AG09309 (cell line): Measurements from ENCODE around the gene PLA2G2E.

ENCODE experiments used
- DNase-seq: peaks from one replicate; pipeline ENCODE4 v3.0.0-alpha.2; 2010; ENCODE audit warnings: low read depth
- H3K4me3 ChIP-seq: 2 replicates; pipeline ENCODE4 v1.5.1; 2011; ENCODE audit warnings: mild to moderate bottlenecking, low read depth, low read length, moderate library complexity; ENCODE audit not compliant: control insufficient read depth
- TF ChIP-seq, protein P1 (sequence below): IDR thresholded peaks from 2 replicates; pipeline ENCODE4 v1.5.1; 2011; ENCODE audit warnings: mild to moderate bottlenecking, low read depth, low read length, inconsistent platforms; ENCODE audit not compliant: insufficient read depth, control insufficient read depth; ENCODE audit errors: missing control alignments

Gene PLA2G2E

DNA sequence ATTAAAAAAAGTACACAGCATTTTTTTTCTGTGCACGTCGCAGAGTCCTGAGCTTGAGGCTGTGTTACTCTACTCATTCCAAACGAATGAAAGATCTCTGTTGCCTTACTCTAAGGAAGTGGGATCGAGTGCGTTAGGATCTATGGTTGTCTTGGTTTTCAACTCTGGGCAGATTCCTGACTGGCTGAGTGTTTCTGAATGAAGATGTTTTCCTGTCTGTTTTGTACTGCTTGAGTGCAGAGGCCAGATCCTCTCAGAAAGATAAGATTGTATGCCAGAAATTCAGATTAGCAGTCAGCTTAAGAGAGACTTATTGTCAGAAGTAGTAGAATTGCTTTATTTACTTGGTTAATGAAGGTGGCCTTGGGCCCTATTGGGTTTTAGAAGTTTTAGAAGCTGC, 14.0 kb downstream of the PLA2G2E start:
- DNase-seq, result no peak
- TF ChIP-seq, protein P1, sequence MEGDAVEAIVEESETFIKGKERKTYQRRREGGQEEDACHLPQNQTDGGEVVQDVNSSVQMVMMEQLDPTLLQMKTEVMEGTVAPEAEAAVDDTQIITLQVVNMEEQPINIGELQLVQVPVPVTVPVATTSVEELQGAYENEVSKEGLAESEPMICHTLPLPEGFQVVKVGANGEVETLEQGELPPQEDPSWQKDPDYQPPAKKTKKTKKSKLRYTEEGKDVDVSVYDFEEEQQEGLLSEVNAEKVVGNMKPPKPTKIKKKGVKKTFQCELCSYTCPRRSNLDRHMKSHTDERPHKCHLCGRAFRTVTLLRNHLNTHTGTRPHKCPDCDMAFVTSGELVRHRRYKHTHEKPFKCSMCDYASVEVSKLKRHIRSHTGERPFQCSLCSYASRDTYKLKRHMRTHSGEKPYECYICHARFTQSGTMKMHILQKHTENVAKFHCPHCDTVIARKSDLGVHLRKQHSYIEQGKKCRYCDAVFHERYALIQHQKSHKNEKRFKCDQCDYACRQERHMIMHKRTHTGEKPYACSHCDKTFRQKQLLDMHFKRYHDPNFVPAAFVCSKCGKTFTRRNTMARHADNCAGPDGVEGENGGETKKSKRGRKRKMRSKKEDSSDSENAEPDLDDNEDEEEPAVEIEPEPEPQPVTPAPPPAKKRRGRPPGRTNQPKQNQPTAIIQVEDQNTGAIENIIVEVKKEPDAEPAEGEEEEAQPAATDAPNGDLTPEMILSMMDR, result no peak
- H3K4me3 ChIP-seq, result no peak overlapping the region

DNA sequence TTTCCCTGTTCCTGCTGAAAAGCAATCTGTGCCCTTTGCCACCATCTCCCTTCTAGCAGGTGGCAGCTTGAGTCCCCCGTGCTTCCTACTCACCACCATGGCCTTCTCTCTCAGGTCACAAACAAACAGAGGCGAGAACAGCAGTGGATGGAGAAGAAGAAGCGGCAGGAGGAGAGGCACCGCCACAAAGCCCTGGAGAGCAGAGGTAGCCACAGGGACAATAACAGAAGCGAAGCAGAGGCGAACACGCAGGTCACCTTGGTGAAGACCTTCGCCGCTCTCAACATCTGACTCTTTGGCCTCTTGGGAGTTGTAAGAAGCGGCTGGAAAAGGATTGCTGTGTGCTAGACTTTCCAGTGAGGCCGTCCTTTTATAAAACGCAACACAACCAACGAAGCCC, 16.0 kb downstream of the PLA2G2E start:
- TF ChIP-seq, protein P1, result no peak
- H3K4me3 ChIP-seq, result no peak overlapping the region
- DNase-seq, result no peak

DNA sequence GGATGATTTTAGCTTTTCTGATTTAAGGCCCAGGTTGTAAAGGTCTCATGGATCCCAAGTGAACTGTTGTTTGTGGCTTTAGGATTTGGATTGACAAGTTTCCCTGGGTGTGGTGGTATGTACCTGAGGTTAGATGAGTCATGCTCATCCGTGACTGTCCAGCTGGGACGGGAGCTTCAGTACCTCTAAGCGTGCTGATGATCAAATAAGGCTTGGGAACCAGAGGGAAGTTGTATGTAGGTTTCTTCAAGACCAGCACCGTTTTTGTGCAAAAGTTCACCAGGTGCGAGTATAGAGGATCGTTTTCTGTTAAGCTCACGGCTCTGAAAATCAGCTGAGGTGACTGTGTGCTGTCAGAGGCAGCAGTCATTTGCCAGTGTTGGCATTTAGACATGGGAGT, 19.8 kb downstream of the PLA2G2E start:
- H3K4me3 ChIP-seq, result no peak overlapping the region
- TF ChIP-seq, protein P1, result no peak
- no peak for DNase-seq

DNA sequence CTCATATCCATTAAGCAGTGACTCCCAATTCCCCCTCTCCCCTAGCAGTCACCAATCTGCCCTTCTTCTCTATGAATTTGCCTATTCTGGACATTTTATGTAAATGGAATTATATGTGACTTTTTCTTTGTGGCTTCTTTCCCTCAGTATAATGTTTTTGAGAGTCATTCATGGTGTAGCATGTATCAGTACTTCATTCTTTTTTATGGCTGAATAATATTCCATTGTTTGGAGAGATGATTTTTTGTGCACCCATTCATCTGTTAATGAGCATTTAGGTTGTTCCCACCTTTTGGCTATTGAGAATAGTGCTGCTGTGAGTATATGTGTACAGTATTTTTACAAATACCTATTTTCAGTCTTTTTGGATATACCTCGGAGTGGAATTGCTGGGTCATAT, 21.8 kb downstream of the PLA2G2E start:
- TF ChIP-seq, protein P1, result no peak

DNA sequence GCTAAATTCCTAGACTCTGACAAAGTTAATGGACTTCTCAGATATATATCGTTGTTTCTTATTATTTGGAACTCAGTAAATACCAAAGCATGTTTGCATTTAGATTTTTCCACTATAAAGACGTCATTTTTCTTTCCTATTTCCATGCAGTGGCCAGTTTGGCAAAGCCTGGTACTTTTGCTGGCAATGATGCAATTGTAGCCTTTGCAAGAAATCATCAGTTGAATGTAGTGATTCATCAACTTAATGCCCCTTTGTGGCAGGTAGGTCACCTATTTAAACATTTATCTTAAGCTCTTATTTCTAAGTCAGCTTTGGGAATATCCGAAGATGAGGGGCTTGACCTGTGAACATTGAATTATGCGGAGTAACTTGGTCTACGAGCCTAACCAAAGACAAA, 29.2 kb downstream of the PLA2G2E start:
- TF ChIP-seq, protein P1, result no peak
- no peak overlapping the region for H3K4me3 ChIP-seq
- no peak for DNase-seq

More for the DNA sequence above, 21.8 kb downstream of the PLA2G2E start:
- DNase-seq, result no peak
- no peak overlapping the region for H3K4me3 ChIP-seq

DNA sequence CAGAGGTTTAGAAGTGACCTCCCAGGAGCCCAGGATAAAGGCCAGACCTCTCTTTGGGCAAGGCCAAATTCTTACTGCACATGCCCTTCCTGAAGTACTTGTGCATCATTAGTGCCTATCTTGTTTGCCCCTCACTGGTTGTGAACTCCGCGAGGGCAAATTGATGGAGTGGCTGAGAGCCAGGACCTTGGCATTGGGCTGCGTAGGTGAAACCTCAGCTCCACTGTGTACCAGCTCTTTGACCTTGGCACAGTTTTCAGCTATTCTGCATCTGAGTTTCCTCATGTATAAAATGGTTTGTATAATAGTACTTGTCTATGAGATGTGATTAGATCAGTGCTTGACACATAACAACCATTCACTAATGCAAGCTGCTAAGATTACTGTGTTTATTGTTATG, 29.7 kb downstream of the PLA2G2E start:
- no peak for DNase-seq
- no peak overlapping the region for H3K4me3 ChIP-seq
- TF ChIP-seq, protein P1, result no peak

DNA sequence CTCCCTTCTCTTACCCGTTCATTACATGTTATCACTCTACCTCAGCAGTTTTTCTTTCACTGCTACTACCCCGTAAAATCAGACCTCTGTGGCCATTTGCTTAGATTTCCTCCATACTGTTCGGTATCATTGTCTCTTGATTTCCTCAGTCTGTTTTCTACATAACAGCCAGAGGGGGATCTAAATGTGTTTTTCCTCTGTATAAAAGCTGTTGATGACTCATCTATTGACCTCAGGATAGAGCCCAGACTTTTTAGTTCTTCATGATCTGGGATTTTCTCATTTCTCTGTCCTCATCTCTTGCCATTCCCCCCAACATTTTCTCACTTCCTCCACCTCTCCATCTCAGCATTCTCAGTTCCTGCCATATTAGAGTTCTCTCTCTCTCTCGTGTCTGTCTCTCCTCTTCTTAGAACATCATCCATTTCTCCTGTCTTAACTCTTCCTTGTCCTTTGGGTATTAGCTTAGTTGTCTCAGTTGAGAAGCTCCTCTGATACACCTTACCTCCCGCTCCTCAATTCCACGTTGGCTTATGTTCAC, 30.7 kb downstream of the PLA2G2E start:
- TF ChIP-seq, protein P1, result no peak
- no peak overlapping the region for H3K4me3 ChIP-seq
- no peak for DNase-seq
